B cell (primary cell): Measurements from ENCODE around the gene IL17RC. TPM values are rescaled to one million over a fixed set of nuclear protein-coding genes. Genes with fewer than 3 reads are reported as not detected.
"Not testable (repeated sequence)": the region's sequence is repeated elsewhere in the genome, so short reads cannot be mapped to it uniquely, and the experiment has no call there.

Experiments
- ATAC-seq: fragments of 200-7000 bp; cut with Tn5 transposase; one replicate; pipeline ENCODE4 v1.10.0; 2021; ENCODE audit warnings: low read depth, mild to moderate bottlenecking, moderate number of reproducible peaks, moderate library complexity
- CTCF ChIA-PET: fragments of 350-600 bp; sonication (Branson Sonifier 250); formaldehyde crosslinking; loops from one replicate; lab custom pipeline; 2021; ENCODE audit warnings: antibody characterized with exemption, inconsistent platforms; lab: Charles Lee
- POLR2A ChIA-PET: fragments of 350-600 bp; sonication (Branson Sonifier 250); formaldehyde crosslinking; loops from one replicate; lab custom pipeline; 2021; ENCODE audit warnings: antibody characterized with exemption; lab: Charles Lee
- DNase-seq: peaks from one replicate; pipeline ENCODE4 v3.0.0; 2013
- H2AFZ ChIP-seq: 2 replicates; pipeline ENCODE4 v1.6.1; 2012; ENCODE audit warnings: mild to moderate bottlenecking, low read depth, low read length; ENCODE audit not compliant: insufficient read depth, poor library complexity, severe bottlenecking
- H3K27ac ChIP-seq, 2 donors: 1 replicate in 1 of 2; 2 replicates in 1 of 2; pipeline ENCODE4 v1.5.1; 2012 to 2013; ENCODE audit warnings: low read length in 2 of 2, mild to moderate bottlenecking in 2 of 2, moderate library complexity in 1 of 2
- H3K27me3 ChIP-seq, 4 experiments: fragments of 200-600 bp in 1 of 4; sonication (generic) in 1 of 4; replicated peaks in 1 of 4; 1 replicate in 2 of 4; 2 replicates in 2 of 4; pipeline versions ENCODE4 v1.6.1 to v1.7.0; 2013 to 2016; ENCODE audit warnings: low read length in 3 of 4, mild to moderate bottlenecking in 2 of 4, mixed read lengths in 1 of 4, moderate library complexity in 1 of 4; ENCODE audit not compliant: insufficient read depth in 4 of 4, control insufficient read depth in 3 of 4; ENCODE audit errors: control extremely low read depth in 1 of 4
- H3K36me3 ChIP-seq, 2 experiments: replicated peaks in 1 of 2; 1 replicate in 1 of 2; 2 replicates in 1 of 2; pipeline versions ENCODE4 v1.6.1 to v1.7.1; 2013; ENCODE audit warnings: low read length in 1 of 2; ENCODE audit not compliant: insufficient read depth in 2 of 2, control insufficient read depth in 1 of 2; ENCODE audit errors: control extremely low read depth in 1 of 2, extremely low read depth in 1 of 2
- H3K4me1 ChIP-seq, 2 donors: fragments of 200-600 bp in 1 of 2; sonication (generic) in 1 of 2; 1 replicate in 1 of 2; 2 replicates in 1 of 2; pipeline versions ENCODE4 v1.5.1 to v1.6.1; 2013 to 2017; ENCODE audit warnings: low read length in 2 of 2; ENCODE audit not compliant: control insufficient read depth in 2 of 2, insufficient read depth in 2 of 2
- H3K4me2 ChIP-seq: replicated peaks from 2 replicates; pipeline ENCODE3; 2012; ENCODE audit warnings: mild to moderate bottlenecking, low read depth, low read length; ENCODE audit not compliant: poor library complexity, severe bottlenecking
- H3K4me3 ChIP-seq, 5 experiments: fragments of 200-600 bp in 1 of 5; sonication (generic) in 1 of 5; 1 replicate in 3 of 5; 2 replicates in 2 of 5; pipeline versions ENCODE4 v1.5.1 to v1.7.0; 2011 to 2016; ENCODE audit warnings: low read length in 4 of 5, mild to moderate bottlenecking in 4 of 5, low read depth in 2 of 5, control low read depth in 1 of 5, moderate library complexity in 1 of 5; ENCODE audit not compliant: insufficient read depth in 1 of 5; ENCODE audit errors: control extremely low read depth in 1 of 5, extremely low read depth in 1 of 5
- H3K79me2 ChIP-seq: fragments of 200-600 bp; sonication (generic); one replicate; pipeline ENCODE4 v1.6.0; 2016; ENCODE audit warnings: low read length; ENCODE audit not compliant: control insufficient read depth, insufficient read depth
- H3K9ac ChIP-seq: fragments of 200-600 bp; sonication (generic); 2 replicates; pipeline ENCODE4 v1.6.1; 2017; ENCODE audit warnings: mild to moderate bottlenecking, low read length, moderate library complexity
- H3K9me3 ChIP-seq, 3 donors: one replicate each; pipeline versions ENCODE4 v1.6.1 to v1.7.1; 2013; ENCODE audit warnings: low read length in 2 of 3; ENCODE audit not compliant: control insufficient read depth in 2 of 3, insufficient read depth in 1 of 3; ENCODE audit errors: control extremely low read depth in 1 of 3
- H4K20me1 ChIP-seq: 2 replicates; pipeline ENCODE4 v1.6.0; 2012; ENCODE audit warnings: mild to moderate bottlenecking, low read length; ENCODE audit not compliant: insufficient read depth, control insufficient read depth, poor library complexity, severe bottlenecking
- H3K27ac Mint-ChIP-seq: one replicate; pipeline ENCODE4 v1.8.0; 2021; ENCODE audit warnings: mixed read lengths
- H3K27me3 Mint-ChIP-seq: one replicate; pipeline ENCODE4 v1.8.0; 2021; ENCODE audit warnings: mixed read lengths
- H3K4me1 Mint-ChIP-seq: one replicate; pipeline ENCODE4 v1.8.0; 2021; ENCODE audit warnings: mixed read lengths
- H3K4me3 Mint-ChIP-seq: one replicate; pipeline ENCODE4 v1.8.0; 2021; ENCODE audit warnings: mixed read lengths
- H3K9me3 Mint-ChIP-seq: one replicate; pipeline ENCODE4 v1.8.0; 2022; ENCODE audit warnings: mixed read lengths; ENCODE audit not compliant: insufficient read depth
- CTCF ChIP-seq: fragments of 200-600 bp; IDR thresholded peaks from one replicate; pipeline ENCODE4 v1.8.0; 2022; ENCODE audit warnings: antibody characterized with exemption, mild to moderate bottlenecking
- EZH2 ChIP-seq: IDR thresholded peaks from 2 replicates; pipeline ENCODE4 v1.6.1; 2012; ENCODE audit warnings: borderline replicate concordance, low read depth, mild to moderate bottlenecking, moderate library complexity, low read length; ENCODE audit not compliant: insufficient read depth, poor library complexity, severe bottlenecking
- whole genome bisulfite sequencing: methylation state at CpG from one replicate; pipeline ENCODE4 v1.1.5; 2013; ENCODE audit warnings: missing lambda C conversion rate; ENCODE audit not compliant: insufficient coverage; 5-methylcytosine and 5-hydroxymethylcytosine counted together
- intact Hi-C: fragments of 100-400 bp; cut with micrococcal nuclease; formaldehyde crosslinking; loops from one replicate; pipeline ENCODE4 v1.10.0; 2022
- polyA plus RNA-seq: library from polyadenylated mRNA; depleted of rRNA; stranded (reverse); fragments of >200 nt; gene quantifications from 2 replicates; pipeline ENCODE4 v1.2.3, GENCODE V29; 2012
- total RNA-seq, 2 donors: library from RNA; stranded (reverse); fragments of 120-200 nt in 1 of 2; gene quantifications; 1 replicate in 1 of 2; 2 replicates in 1 of 2; pipeline versions ENCODE4 v1.2.3 to v1.2.4, GENCODE V29; 2013 to 2022

Gene IL17RC
- total and polyA plus RNA-seq, 2 donors (not counting 1 experiment from before 2014, with no cell fraction given), result 0.25 to 0.98 TPM

- Histone ChIP-seq H4K20me1 (no peaks in the 10 kb centered on the region), H3K27ac (no peak overlapping the region), H3K4me3 (no peak overlapping the region), H3K36me3 (peaks cover 0 to 32% of the 10 kb centered on the region in 2 experiments), H3K79me2 (peaks cover 24% of the 10 kb centered on the region), H3K9ac (no peak overlapping the region), H3K4me1 (peaks cover 15 to 16% of the 10 kb centered on the region in 2 donors), H2AFZ (no peak overlapping the region), H3K4me2 (no peak overlapping the region), H3K27me3 (no peaks in the 10 kb centered on the region), H3K9me3 (no peaks in the 10 kb centered on the region)
- ChIA-PET CTCF (interaction anchor here (0.8 kb wide), 1 partner anchor 7 kb away, joined by 3 read pairs; no protein-coding TSS in a partner anchor), POLR2A (no interaction called here)
- DNase-seq (no peak), ATAC-seq (no peak)
- WGBS, result no CpG with 5 or more reads among the region's 2 CpGs
- intact Hi-C loops, result no loop called here
- H3K4me1 Mint-ChIP-seq, result peaks cover 21% of the 10 kb centered on the region
- H3K9me3 Mint-ChIP-seq, result no peaks in the 10 kb centered on the region
- H3K27me3 Mint-ChIP-seq, result no peaks in the 10 kb centered on the region
- no peak for TF ChIP-seq CTCF
- no peak for TF ChIP-seq EZH2
- no peak overlapping the region for H3K4me3 Mint-ChIP-seq
- H3K27ac Mint-ChIP-seq, result no peak overlapping the region
These were observed 22.1 kb downstream of the IL17RC start for GRCh38 chr3:9938966-9939365.

GRCh38 chr3:9939906-9940305, 23.0 kb downstream of the IL17RC start:
- Histone ChIP-seq H3K79me2 (peaks cover 14% of the 10 kb centered on the region), H3K36me3 (peaks cover 0 to 30% of the 10 kb centered on the region in 2 experiments)
- H3K27me3 Mint-ChIP-seq, H3K9ac ChIP-seq, H2AFZ ChIP-seq, H4K20me1 ChIP-seq, H3K4me3 Mint-ChIP-seq, H3K4me2 ChIP-seq, ATAC-seq, DNase-seq, POLR2A ChIA-PET, H3K4me3 ChIP-seq, CTCF ChIA-PET, H3K9me3 Mint-ChIP-seq, H3K4me1 ChIP-seq, H3K9me3 ChIP-seq, H3K27me3 ChIP-seq, H3K27ac Mint-ChIP-seq, H3K27ac ChIP-seq, intact Hi-C loops: not testable (repeated sequence)
- WGBS, result 100% methylated on average over 2 of the region's 32 CpGs
- peaks cover 11% of the 10 kb centered on the region for H3K4me1 Mint-ChIP-seq
